Activated B cell treated with CpG ODN at 0.5 μM for 24 hours (primary cell): ENCODE results near the gene ABCA8. TPM values are rescaled to one million over a fixed set of nuclear protein-coding genes. Genes with fewer than 3 reads are reported as not detected.

Experiments
- ATAC-seq: fragments of 200-7000 bp; cut with Tn5 transposase; one replicate; pipeline ENCODE4 v1.10.0; 2021; ENCODE audit warnings: low read depth, mild to moderate bottlenecking, moderate library complexity
- CTCF ChIA-PET: fragments of 350-600 bp; sonication (Branson Sonifier 250); formaldehyde crosslinking; loops from one replicate; lab custom pipeline; 2021; ENCODE audit warnings: antibody characterized with exemption; lab: Charles Lee
- POLR2A ChIA-PET: fragments of 350-600 bp; sonication (Branson Sonifier 250); formaldehyde crosslinking; loops from one replicate; lab custom pipeline; 2021; ENCODE audit warnings: antibody characterized with exemption; lab: Charles Lee
- DNase-seq: peaks from one replicate; pipeline ENCODE4 v3.0.0; 2022
- H3K27ac Mint-ChIP-seq: one replicate; pipeline ENCODE4 v1.8.0; 2020; ENCODE audit warnings: mixed read lengths
- H3K27me3 Mint-ChIP-seq: one replicate; pipeline ENCODE4 v1.8.0; 2021; ENCODE audit warnings: mixed read lengths
- H3K36me3 Mint-ChIP-seq: one replicate; pipeline ENCODE4 v1.8.0; 2021; ENCODE audit warnings: low read depth, mixed read lengths
- H3K4me1 Mint-ChIP-seq: one replicate; pipeline ENCODE4 v1.8.0; 2021; ENCODE audit warnings: mixed read lengths
- H3K4me3 Mint-ChIP-seq: one replicate; pipeline ENCODE4 v1.8.0; 2020; ENCODE audit warnings: mild to moderate bottlenecking, mixed read lengths
- H3K9me3 Mint-ChIP-seq: one replicate; pipeline ENCODE4 v1.8.0; 2020; ENCODE audit warnings: mixed read lengths
- intact Hi-C: fragments of 100-400 bp; cut with micrococcal nuclease; formaldehyde crosslinking; loops from one replicate; pipeline ENCODE4 v1.15.1; 2024
- total RNA-seq: library from RNA; stranded (reverse); gene quantifications from 2 replicates; pipeline ENCODE4 v1.2.3, GENCODE V29; 2022
- TF ChIP-seq, protein P1 (sequence below): fragments of 200-600 bp; IDR thresholded peaks from one replicate; pipeline ENCODE4 v1.8.0; 2022; ENCODE audit warnings: antibody characterized with exemption, mild to moderate bottlenecking

Gene ABCA8
- total RNA-seq, 1 donor from 2014 or later: not detected

DNA sequence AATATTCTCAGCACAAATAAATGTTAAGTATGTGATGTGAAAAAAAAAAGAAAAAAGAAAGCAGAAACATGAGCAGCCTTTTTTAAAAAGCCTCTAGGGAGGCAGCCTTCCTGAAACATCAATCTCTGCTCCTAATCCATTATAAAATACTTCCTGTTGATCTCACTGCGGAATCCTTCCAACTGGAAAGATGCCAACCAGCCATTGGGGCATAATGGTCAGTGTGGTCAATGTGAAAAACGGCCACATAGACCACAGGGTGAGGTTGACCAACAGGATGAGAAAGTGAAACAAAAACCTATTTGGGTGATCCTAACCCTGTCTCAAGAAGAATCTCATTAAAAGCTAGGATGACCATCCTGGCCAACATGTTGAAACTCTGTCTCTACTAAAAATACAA lies 26.1 kb upstream of the ABCA8 start:
- POLR2A ChIA-PET: no interaction called here

DNA sequence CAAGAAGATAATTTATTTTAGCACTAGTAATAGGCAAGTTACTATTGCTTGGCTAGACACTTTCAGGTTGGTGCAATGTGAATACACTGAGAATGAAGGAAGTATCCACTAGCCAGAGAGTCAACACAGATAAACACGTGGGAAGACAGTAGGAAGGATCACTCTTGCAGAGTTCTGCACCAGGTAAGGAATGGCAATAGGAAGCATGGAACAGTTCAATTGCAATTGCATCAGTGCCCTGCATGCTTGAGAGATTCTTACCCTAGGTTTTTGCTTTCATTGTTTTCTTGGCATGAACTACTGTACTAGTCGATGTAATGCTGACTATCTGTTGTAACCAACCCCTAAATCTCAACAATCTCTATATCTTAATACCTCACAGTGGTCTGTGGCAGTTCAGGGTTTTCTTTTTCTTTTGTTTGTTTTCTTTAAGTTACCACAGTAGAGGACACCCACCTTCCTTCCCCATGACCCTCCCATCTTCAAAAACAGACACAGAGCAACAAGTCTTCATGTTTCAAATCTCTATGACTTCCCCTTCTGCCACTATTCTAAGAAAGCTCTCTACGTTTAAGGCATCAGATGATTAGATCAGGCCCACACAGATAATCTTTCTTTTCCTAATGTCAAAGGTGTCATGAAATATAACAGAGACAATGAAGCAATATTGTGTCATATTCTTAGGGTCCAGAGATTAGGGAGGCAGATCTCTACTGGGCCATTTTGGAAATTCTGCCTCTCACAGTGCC lies 18.1 kb upstream of the ABCA8 start:
- ATAC-seq (no peak), DNase-seq (no peak)
- Mint-ChIP-seq H3K36me3 (no peaks in the 10 kb centered on the region), H3K9me3 (peaks cover 3% of the 10 kb centered on the region), H3K27me3 (no peaks in the 10 kb centered on the region), H3K4me1 (peaks cover 5% of the 10 kb centered on the region), H3K27ac (no peak overlapping the region), H3K4me3 (no peak overlapping the region)
- intact Hi-C loops: loop anchor here (2.0 to 10.0 kb wide), 2 partner anchors 198 to 262 kb away; no protein-coding TSS in a partner anchor
- ChIA-PET POLR2A (no interaction called here), CTCF (no interaction called here)
- TF ChIP-seq, protein P1, sequence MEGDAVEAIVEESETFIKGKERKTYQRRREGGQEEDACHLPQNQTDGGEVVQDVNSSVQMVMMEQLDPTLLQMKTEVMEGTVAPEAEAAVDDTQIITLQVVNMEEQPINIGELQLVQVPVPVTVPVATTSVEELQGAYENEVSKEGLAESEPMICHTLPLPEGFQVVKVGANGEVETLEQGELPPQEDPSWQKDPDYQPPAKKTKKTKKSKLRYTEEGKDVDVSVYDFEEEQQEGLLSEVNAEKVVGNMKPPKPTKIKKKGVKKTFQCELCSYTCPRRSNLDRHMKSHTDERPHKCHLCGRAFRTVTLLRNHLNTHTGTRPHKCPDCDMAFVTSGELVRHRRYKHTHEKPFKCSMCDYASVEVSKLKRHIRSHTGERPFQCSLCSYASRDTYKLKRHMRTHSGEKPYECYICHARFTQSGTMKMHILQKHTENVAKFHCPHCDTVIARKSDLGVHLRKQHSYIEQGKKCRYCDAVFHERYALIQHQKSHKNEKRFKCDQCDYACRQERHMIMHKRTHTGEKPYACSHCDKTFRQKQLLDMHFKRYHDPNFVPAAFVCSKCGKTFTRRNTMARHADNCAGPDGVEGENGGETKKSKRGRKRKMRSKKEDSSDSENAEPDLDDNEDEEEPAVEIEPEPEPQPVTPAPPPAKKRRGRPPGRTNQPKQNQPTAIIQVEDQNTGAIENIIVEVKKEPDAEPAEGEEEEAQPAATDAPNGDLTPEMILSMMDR: no peak

More for the DNA sequence above, 26.1 kb upstream of the ABCA8 start:
- CTCF ChIA-PET: no interaction called here
- H3K4me1 Mint-ChIP-seq: no peaks in the 10 kb centered on the region
- no peaks in the 10 kb centered on the region for H3K27me3 Mint-ChIP-seq
- no peaks in the 10 kb centered on the region for H3K9me3 Mint-ChIP-seq
- intact Hi-C loops: no loop called here
- H3K27ac Mint-ChIP-seq: no peak overlapping the region
- ATAC-seq: no peak
- no peaks in the 10 kb centered on the region for H3K36me3 Mint-ChIP-seq
- no peak for DNase-seq
- TF ChIP-seq, protein P1: no peak
- no peak overlapping the region for H3K4me3 Mint-ChIP-seq

GRCh38 chr17:68972119-68972704 lies 17.0 kb upstream of the ABCA8 start:
- POLR2A ChIA-PET: no interaction called here
- no peak for DNase-seq
- H3K27me3 Mint-ChIP-seq: peaks cover 3% of the 10 kb centered on the region
- intact Hi-C loops: loop anchor here (2.0 to 10.0 kb wide), 2 partner anchors 197 to 263 kb away; no protein-coding TSS in a partner anchor
- TF ChIP-seq, protein P1: no peak
- no peak for ATAC-seq
- no peak overlapping the region for H3K4me3 Mint-ChIP-seq
- H3K36me3 Mint-ChIP-seq: no peaks in the 10 kb centered on the region
- CTCF ChIA-PET: interaction anchor here (1.3 kb wide), 1 partner anchor 196 kb away, joined by 4 read pairs; no protein-coding TSS in a partner anchor
- peaks cover 3% of the 10 kb centered on the region for H3K9me3 Mint-ChIP-seq
- H3K27ac Mint-ChIP-seq: no peak overlapping the region
- H3K4me1 Mint-ChIP-seq: peaks cover 5% of the 10 kb centered on the region

- H3K9me3 Mint-ChIP-seq: peaks cover 4% of the 10 kb centered on the region
- no peak overlapping the region for H3K27ac Mint-ChIP-seq
- ChIA-PET CTCF (no interaction called here), POLR2A (no interaction called here)
- peaks cover 3% of the 10 kb centered on the region for H3K27me3 Mint-ChIP-seq
- DNase-seq: no peak
- ATAC-seq: no peak
- TF ChIP-seq, protein P1: no peak
- peaks cover 5% of the 10 kb centered on the region for H3K4me1 Mint-ChIP-seq
- H3K36me3 Mint-ChIP-seq: no peaks in the 10 kb centered on the region
- intact Hi-C loops: loop anchor here (10.0 kb wide), 1 partner anchor 46 kb away; no protein-coding TSS in a partner anchor
- no peak overlapping the region for H3K4me3 Mint-ChIP-seq
Observed at GRCh38 chr17:68969101-68969500, 13.9 kb upstream of the ABCA8 start.

DNA sequence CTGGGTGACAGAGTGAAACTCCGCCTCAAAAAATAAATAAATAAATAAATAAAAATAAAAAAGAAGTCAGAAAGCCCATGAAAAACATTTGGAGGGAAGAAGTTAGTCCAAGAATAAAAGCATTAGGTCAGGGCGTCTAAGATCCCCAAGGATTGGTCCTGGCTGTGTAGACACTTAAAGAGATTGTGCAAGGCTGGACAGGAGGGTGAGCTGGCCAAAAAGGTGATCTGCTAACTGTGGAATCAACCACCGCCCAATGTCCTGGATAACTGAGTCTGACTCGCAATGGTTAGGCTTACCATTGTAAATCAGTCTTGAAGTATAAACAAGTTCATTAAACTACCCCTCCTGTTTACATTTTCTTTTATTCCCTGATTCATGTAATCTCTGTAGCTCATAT lies 8.8 kb upstream of the ABCA8 start:
- Mint-ChIP-seq H3K36me3 (no peaks in the 10 kb centered on the region), H3K27me3 (peaks cover 3% of the 10 kb centered on the region), H3K9me3 (peaks cover 4% of the 10 kb centered on the region), H3K4me3 (no peak overlapping the region), H3K27ac (no peak overlapping the region), H3K4me1 (no peaks in the 10 kb centered on the region)
- intact Hi-C loops: loop anchor here (10.0 kb wide), 1 partner anchor 51 kb away; no protein-coding TSS in a partner anchor
- CTCF ChIA-PET: interaction anchor here (1.1 kb wide), 1 partner anchor 18 kb away, joined by 3 read pairs; no protein-coding TSS in a partner anchor
- no peak for DNase-seq
- POLR2A ChIA-PET: no interaction called here
- no peak for ATAC-seq
- TF ChIP-seq, protein P1: no peak
